NCI-H146 (cell line): Measurements from ENCODE around the gene ACVR2A.

Source experiments
- DNase-seq: peaks from one replicate; lab custom pipeline; 2025; lab: John Stamatoyannopoulos, UW

ACVR2A gene

DNA sequence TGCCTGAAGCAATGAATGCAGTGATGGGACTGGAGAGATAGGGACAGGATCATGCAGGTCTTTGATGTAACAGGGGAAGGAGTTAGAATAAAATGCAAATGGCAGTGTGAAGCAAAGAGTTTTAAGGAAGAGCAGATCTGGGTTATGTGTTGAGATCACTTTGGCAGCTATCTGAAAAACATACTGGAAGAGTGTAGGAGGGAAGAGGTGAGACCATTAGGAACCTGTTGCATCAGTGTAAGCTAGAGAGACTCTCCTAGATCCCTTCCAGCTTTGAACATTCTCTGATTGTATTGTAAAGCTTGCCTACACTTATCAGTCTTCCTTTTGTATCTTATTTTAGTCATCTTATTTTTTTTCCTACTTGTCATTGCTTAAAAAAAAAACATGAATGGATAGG lies 10.5 kb downstream of the ACVR2A start:
- DNase-seq = no peak

DNA sequence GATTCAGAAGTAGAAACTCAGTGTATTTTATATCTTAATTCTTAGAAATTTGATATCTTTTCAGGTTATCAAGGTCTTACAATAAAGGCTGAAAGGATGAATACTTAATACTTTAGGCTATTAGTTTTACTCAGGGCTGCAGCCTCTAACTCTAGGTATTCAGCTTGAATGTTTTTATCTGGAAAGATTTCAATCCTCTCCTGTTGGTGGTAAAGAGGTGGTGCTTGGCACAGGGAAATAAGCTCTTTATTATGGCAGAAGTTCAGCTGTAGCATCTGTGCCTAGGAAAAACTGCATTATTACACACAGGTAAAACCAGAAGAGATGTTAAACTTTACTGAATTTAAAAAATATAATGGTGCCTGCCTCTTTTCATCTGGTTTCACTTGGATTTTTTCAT lies 11.1 kb downstream of the ACVR2A start:
- no peak for DNase-seq

DNA sequence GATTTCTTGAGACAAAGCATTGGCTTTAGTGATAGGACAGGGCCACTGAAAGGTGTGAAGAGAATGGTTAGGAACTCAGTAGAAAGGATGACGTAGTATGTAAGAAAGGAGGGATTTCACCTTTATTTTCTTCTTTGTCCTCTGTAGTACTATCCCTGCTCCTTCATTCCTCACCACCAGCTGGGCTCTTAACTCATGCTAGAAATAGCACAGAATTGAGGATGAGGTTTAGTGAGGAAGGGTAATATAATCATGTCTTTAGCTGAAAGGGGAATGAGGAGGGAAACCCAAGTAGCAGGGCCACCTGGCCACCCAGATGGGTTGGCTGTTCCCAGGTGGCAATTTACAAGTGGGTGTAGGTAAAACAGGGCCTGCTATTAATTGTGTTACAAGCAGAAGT lies 15.2 kb downstream of the ACVR2A start:
- no peak for DNase-seq

DNA sequence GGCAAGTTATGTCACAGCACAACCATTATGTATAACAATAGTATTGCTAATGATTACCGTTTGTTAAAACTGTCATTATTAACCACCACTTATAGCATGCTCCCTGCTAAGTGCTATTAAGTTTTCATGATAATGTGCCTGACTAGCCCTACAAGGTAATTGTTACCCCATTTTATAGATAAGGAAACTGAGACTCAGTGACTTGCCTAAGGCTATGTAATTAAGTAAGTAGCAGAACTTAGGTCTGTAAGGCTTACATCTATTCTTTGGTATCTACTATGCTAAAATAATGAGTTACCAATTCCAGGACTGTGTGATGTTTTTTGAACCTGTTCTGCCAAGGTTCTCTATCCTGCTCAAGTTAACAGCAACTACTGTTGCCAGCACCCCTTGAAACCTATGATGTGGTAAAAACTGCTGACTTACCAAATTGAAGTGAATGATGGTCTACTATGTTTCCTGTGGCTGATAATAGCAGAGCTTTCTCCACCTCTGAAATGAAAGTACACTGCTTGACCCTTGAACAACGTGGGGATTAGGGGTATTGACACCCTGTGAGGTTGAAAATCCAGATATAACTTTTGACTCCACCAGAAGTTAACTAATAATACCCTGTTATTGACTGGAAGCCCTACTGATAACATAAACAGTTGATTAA lies 18.2 kb downstream of the ACVR2A start:
- DNase-seq = no peak

DNA sequence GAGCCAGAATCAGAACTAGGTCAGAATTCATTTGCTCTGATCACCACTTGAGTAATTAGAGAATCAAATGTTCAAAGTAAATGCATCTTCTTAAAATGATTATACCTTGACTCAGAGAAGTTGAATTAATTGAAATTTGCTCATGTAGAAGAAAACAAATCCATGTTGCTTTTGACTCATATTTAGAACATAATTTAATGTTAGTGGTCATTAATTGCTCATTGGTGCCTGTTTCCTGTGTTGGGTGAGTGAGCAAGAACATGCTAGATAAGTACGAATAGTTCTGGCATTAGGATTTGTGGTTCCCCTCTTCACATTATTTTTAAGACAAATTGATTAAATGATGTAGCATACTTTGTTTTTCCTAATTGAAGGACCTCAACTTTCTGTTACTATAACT lies 19.0 kb downstream of the ACVR2A start:
- no peak for DNase-seq

DNA sequence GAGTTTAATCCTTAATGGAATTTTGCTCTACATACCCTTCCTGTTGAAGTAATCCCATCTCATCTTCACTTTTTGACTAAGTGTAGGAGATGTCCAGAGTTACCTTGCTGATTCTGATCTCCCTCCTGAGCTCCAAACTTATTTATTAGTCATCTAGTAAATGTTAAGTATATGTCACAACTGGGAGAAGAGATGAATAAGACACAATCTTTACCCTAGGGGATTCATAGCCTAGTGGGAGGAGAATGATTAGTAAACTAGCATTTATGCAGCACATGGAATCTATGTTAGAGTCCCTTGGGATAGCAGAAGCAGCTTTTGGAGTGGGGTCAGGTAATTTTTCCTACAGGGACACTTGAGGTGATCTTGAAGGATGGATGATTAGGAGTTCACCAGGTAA lies 20.7 kb downstream of the ACVR2A start:
- DNase-seq = no peak

DNA sequence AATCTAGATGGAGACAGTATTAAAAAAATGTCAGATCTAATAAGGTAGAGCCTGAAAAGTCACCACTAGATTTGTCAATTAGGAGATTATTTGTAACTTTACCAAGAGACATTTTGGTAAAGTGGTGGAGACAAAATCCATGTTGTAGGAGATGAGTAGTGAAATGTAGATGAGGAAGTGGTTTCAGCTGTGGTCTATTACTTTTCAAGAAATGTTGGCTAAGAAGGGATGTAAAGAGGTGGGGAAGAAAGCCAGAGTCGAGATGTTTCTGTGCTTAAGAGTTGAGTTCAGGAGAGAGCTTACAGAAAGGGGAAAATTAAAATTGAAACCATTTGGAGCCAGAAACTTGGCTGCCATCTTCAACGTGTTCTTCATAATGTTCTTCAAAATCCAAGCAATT lies 22.2 kb downstream of the ACVR2A start:
- no peak for DNase-seq

DNA sequence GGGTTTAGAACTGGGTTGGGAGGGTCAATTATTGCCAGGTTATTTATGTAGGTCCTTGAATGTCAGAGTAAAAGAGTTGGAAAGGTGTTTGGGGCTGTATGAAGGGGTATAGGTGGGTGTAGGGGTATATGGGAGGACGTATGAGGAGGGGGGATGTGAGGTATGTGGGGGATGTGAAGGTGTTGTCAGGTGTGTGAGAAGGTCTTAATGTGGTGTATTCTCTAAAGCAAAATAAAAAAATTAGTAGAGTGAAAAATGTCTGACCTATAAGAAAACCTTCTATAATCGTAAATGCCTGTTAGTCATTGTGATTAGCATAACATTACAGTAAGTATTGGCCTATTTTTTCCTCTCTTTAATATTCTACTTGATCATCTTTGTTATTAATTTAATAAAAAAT lies 25.1 kb downstream of the ACVR2A start:
- DNase-seq = no peak

DNA sequence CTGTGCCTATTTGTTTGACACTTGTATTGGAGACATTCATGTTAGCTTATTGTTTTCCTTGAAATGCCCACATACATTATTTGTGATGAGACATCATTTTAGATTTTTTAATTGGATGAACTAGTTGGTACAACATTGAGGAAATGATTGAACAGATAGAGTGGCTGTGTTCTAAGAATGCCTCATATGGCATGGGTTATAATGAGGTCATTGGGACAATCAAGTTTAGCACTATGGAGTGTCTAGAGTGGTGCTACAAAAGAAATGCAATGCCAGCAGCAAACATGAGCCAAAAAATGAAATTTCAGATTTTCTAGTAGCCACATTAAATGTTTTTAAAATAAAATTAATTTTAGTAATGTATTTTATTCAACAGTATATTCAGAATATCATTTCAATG lies 28.1 kb downstream of the ACVR2A start:
- DNase-seq = no peak

DNA sequence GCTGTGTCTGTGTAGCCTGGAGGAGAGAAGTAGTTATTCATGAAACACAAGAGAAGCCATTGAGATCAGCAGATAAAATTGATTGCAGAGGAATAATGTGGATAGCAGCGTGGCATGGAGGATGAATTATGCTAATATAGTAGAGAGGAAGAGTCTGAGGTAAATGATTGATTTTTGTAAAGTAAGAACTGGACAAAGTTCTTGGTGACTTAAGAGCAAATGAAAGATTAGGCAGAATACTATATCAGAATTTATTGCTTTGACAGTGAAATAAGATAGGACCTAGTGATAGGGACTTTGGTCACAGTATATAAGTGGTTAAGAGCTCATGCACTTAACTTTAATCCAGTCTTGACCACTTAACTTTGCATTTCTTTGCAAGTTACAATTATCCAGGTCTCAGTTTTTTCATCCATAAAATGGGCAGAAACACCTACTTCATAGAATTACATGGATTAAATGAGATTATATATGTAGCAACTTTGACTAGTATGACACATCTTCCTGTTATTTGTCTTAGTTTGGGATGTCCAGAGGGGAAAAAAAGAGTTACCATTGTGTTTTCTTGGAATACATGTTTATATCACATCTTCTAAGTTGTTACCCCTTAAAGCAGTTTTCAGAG lies 29.1 kb downstream of the ACVR2A start:
- DNase-seq = no peak

DNA sequence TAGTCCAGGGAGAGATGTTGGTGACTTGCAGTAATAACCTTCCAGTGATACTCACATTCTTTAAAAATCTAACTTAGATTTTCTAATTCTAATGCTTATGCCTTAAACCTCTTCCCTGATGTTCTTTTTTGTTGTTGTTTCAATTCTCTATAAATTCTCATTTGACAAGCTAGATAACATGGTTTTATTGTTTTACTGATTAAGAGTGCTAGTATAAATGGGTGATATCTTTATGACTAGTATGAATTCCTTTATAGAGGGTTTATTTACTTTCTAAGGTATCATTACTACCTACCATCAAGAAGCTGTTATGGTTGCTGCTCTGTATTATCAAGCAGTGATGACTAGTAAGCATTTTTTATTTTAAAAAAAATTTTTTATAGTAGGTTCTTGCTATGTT lies 35.0 kb downstream of the ACVR2A start:
- DNase-seq = no peak

DNA sequence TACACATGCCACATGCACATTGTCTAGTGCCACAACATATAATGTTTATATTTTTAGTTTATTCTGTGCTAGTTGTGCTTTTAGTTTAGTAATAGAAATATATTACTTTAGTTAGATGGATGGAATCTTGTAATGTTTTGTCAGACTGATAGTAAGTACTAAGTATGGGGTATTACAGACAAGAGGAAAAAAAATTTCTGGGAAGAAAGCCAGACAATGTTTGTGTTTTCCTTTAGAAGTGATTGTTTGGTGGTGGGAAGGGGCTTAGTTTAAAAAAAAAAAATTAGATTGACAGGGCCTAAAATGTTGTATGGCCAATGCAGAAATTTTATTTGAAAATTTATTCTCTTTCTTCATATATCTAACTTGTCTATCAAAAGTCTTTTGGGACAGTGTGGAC lies 37.8 kb downstream of the ACVR2A start:
- no peak for DNase-seq

DNA sequence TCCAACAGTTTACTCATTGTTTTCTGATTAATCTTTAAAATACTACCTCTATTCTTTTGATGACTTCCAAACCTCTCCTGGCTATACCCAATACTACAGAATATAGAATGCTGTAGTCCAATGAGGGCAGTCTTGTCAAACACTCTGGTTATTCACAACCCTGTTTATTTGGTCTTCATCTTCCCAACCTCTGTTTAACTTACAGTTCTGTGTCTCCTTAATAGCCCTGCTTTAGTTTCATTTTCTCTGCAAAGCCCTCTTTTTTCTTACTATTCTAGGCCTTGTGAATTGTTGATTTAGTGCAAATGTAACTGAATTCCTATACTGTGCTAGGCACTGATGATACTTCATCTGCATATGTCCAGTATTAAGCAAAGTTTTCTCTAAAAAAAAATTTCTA lies 40.0 kb downstream of the ACVR2A start:
- no peak for DNase-seq

DNA sequence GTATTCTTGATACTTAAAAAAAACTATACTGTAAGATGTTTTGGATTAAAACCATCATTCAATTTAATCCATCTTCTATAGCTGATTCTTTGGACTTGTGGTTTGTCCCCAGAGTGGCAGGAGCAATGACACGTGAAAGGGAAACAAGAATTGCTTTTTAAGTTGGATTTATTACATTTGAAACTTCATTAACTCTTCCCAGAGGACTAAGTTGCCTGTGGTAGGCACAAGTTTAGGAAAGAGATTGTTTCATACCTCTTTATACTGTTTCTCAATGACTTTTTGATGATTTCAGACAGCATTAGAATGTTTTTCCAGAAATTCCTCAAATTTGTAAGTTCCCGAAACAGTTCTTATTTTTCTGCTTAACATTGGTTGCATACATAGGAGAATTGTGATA lies 41.3 kb downstream of the ACVR2A start:
- no peak for DNase-seq

DNA sequence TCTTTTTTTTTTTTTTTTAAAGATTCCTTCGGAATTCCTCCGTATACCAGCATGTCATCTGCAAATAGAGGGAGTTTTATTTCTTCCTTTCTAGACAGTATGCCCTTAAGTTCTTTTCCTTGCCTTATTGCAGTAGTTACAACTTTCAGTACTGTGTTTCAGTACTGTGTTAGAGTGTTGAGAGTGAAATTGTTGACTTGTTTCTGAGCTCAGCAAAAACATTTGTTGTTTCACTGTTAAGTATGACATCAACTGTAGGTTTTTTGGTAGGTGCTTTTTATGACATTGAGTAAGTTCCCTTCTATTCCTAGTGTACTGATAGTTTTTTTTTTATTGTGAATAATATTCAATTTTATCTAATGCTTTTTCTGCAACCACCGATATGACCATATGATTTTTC lies 43.9 kb downstream of the ACVR2A start:
- no peak for DNase-seq

DNA sequence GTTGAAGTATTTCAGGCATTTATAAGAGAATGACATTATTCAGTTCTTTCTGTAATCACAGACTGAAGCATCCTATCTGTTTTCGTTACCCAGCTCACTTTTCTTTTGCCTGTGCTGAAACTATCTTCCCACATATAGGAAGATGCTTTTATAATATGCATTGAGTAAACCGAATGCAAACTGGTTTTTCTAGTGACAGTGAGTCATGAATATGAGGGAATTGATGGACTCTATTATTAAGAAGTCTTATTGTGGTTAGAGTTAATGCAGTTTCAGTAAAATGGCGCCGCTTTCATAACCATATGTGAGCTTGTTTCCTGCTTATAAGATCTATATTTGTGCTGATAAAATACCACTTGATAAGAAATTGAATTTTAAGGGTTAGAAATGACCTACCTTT lies 59.2 kb downstream of the ACVR2A start:
- DNase-seq = no peak

DNA sequence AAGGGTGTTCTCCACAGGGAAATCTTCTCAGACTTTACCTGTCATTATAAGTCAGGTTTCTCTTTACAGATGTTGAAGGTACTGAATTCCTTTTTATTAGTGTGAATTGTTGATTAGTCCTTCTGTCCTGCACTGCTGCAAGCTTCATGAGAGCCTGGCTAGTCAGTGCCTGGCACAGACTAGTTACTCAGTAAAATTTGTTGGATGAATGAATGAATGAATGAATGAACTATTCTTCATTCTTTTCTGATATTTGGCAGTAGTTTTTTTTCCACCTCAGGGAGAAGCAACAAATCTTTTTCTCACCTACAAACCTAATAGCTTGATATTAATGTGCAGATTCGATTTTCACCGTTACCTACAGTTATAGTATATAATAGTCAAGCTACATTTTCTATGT lies 64.3 kb downstream of the ACVR2A start:
- DNase-seq = no peak

DNA sequence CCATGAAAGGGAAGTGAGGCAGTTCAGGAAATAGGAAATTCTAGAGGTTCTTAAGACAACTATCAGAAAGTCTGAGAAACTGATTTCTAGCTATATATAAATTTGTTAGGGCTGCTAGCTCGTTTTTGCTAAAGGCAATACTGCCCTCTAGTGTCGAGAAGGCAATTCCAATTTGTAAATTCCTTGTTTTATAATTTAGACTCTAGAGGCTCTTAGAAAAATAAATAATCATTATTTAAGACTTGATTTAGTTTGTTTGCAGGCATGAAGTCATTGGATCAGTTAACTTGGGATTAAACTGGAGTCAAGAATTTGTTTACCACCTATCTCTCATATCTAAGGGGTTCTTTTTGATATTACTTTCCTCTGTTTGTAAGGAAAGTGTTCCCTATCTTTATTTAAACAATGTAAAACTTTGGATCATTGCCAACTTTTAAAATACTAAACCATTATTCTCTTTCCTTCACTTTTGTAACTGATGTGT lies 66.2 kb downstream of the ACVR2A start:
- DNase-seq = peak; percentile 32

DNA sequence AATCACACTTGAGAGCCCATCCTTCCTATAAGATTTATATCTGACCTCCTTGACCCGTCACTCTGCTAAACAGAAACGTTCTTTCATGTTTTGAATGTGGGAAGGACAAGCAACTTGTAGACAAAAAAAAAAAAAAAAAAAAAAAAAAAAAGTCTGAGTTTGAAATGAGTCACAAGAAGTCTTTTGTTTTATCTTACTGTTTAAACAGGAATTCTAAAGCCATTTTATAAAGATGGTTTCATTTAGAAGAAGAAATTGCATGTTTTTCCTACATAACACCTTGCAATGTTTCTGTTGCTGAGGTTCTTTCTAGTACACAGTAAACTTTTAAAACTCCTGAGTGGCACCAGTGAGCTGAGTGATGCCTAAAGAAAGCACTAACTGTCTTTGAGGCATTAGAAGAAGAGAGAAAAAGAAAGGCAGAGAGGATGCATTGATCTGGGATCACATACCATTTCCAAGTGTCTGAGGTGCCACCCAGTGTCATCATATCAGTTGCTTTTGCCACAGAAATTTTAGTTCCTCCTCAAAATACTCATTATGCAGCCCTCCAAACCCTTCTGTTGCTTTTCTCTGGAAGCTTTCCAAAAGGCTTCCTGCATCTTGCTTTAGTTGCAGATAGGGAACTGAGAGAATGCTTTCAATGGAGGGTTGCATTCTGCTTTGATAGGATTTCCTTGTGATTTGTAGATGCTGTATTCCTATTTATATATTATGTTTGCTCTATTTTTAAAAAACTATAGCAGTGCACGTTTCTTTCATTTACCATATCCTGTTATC lies 69.1 kb downstream of the ACVR2A start:
- no peak for DNase-seq

DNA sequence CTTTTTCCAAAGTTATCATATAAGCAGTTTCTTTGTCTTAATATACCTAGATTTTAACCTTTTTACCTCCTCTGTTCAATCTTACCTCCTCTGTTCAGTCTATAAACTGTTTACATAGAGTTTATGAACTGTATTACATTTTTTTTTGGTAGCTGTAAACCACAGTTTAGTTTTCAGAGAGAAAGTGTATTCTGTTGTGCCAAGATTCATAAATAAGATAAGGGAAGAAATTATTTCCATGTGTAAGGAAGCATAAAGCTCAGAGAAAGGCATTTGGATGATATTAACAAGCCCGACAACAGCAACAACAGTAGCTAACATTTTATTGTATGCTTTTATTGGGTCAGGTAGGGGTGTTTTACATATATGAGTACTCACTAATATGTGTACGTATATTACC lies 71.2 kb downstream of the ACVR2A start:
- no peak for DNase-seq

DNA sequence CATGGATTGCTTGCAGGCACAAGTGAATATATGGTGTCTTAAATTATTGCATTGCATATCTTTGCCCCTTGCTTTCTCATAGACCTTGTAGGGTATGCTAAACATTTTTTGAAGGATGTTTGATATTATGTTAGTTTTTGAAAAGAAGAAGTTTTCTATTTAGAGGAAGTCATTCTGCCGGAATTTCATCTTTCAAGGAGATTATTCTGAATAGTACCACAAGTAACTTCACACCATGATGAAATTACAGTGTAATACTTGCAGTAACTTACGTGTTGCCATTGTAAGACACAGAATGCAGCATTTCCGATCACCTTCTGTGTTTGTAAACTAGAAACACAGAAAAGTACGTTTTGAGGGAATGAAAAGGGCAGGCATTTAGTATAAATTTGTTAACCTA lies 71.9 kb downstream of the ACVR2A start:
- no peak for DNase-seq

DNA sequence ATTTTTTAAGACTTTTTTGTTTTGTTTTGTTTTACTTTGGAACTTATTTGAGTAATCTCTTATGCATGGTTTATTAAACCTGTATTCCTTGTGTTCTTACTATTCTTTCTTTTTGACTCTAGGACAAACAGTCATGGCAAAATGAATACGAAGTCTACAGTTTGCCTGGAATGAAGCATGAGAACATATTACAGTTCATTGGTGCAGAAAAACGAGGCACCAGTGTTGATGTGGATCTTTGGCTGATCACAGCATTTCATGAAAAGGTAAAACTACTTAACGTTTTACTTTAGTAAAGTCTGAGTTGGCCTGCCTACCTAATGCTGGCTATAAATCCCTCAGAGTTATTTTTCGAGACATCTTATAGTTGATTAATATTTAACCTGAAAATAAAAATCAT lies 72.3 kb downstream of the ACVR2A start:
- DNase-seq = no peak

DNA sequence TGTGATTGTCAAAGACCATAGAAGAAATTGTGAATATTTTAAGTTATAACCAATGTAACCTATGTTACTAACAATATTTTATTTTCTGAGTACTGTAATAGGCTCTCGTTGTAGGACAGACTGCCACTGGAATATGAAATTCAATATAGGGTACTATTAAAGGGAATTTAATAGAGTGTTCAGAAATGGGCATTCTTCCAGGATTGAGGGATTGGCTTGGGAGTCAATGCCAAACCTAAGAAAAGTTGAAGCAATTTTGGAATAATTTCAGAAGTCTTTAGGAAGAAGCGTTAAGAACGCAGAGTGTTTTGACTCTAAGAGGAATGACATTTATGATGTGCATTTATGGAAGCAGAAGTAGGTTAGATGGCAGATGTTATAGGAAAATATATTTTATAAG lies 79.0 kb downstream of the ACVR2A start:
- no peak for DNase-seq
